ENCODE results near the gene MBTPS1. TPM values are rescaled to one million over a fixed set of nuclear protein-coding genes. Genes with fewer than 3 reads are reported as not detected.

The MBTPS1 gene
- total and polyA plus RNA-seq, 10 of the 15 experiments (the other 5 are each of a cell fraction or from before 2014, with no cell fraction given): 1.3 to 43.9 (median 35.2) TPM

DNA sequence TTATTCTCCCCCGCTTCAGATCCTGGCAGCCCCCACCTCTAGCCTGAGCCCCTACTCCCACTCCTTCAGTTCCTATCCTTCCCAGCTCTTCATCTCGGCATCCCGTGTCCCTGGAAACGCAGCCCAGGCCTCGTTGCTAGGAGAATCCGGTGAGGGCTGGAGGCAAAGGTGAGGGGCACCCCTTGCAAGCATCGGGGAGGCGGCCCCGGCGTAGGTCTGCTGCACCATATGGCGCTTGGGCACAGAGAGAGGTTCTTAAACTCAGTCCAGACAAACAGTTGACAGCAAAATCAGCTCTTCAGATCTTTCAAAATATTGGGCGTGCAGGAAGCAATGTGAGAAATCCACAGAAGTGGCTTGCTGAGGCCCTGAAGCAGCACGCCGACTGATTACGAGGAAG, 89.1 kb downstream of the MBTPS1 start:
- no peak for DNase-seq (ENCODE audit: low read depth, low spot score)
- Histone ChIP-seq H3K9me3 (replicated peaks; ENCODE audit: control insufficient read depth, insufficient read depth, low read length) (no peaks in the 10 kb centered on the region), H3K4me1 (ENCODE audit: control insufficient read depth, insufficient read depth, low read length) (no peaks in the 10 kb centered on the region), H3K27me3 (replicated peaks in 1 of 2; ENCODE audit: control insufficient read depth in 2 of 2, insufficient read depth in 2 of 2, low read length in 1 of 2) (no peaks in the 10 kb centered on the region), H3K9ac (ENCODE audit: control insufficient read depth, insufficient read depth, low read length) (no peak overlapping the region), H4K20me1 (ENCODE audit: control insufficient read depth, insufficient read depth) (no peaks in the 10 kb centered on the region), H3K4me3 (no peak overlapping the region), H3K36me3 (ENCODE audit: control insufficient read depth in 2 of 2, insufficient read depth in 2 of 2, low read length in 1 of 2) (no peaks in the 10 kb centered on the region), H3K27ac (ENCODE audit: control insufficient read depth, insufficient read depth) (no peak overlapping the region), H2AFZ (ENCODE audit: control insufficient read depth, low read depth, low read length) (no peak overlapping the region), H3K4me2 (ENCODE audit: control insufficient read depth, insufficient read depth) (no peak overlapping the region), H3K79me2 (ENCODE audit: control insufficient read depth, insufficient read depth, low read length) (no peaks in the 10 kb centered on the region)
- POLR2A ChIA-PET: no interaction called here
- RAD21 ChIA-PET (ENCODE audit: unreplicated experiment): no interaction called here
- ATAC-seq: no peak
- intact Hi-C loops (cut with micrococcal nuclease; ENCODE audit: unreplicated experiment): no loop called here
- TF ChIP-seq, protein P1, sequence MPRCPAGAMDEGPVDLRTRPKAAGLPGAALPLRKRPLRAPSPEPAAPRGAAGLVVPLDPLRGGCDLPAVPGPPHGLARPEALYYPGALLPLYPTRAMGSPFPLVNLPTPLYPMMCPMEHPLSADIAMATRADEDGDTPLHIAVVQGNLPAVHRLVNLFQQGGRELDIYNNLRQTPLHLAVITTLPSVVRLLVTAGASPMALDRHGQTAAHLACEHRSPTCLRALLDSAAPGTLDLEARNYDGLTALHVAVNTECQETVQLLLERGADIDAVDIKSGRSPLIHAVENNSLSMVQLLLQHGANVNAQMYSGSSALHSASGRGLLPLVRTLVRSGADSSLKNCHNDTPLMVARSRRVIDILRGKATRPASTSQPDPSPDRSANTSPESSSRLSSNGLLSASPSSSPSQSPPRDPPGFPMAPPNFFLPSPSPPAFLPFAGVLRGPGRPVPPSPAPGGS (IDR thresholded peaks at IDR 0.05; ENCODE audit: borderline replicate concordance, insufficient read depth, low read depth, low read length, poor library complexity, severe bottlenecking): no peak
- TF ChIP-seq JUND (IDR thresholded peaks at IDR 0.05; ENCODE audit: low read depth, low read length) (no peak), NFYB (IDR thresholded peaks at IDR 0.05; ENCODE audit: insufficient read depth, low read depth, low read length) (no peak), MYB (IDR thresholded peaks at IDR 0.05; ENCODE audit: borderline replicate concordance, low read depth, low read length) (no peak), RUNX3 (IDR thresholded peaks at IDR 0.05; ENCODE audit: low read length) (no peak), ESRRA (IDR thresholded peaks at IDR 0.05; ENCODE audit: low read length) (no peak)
- TF ChIP-seq, protein P2, sequence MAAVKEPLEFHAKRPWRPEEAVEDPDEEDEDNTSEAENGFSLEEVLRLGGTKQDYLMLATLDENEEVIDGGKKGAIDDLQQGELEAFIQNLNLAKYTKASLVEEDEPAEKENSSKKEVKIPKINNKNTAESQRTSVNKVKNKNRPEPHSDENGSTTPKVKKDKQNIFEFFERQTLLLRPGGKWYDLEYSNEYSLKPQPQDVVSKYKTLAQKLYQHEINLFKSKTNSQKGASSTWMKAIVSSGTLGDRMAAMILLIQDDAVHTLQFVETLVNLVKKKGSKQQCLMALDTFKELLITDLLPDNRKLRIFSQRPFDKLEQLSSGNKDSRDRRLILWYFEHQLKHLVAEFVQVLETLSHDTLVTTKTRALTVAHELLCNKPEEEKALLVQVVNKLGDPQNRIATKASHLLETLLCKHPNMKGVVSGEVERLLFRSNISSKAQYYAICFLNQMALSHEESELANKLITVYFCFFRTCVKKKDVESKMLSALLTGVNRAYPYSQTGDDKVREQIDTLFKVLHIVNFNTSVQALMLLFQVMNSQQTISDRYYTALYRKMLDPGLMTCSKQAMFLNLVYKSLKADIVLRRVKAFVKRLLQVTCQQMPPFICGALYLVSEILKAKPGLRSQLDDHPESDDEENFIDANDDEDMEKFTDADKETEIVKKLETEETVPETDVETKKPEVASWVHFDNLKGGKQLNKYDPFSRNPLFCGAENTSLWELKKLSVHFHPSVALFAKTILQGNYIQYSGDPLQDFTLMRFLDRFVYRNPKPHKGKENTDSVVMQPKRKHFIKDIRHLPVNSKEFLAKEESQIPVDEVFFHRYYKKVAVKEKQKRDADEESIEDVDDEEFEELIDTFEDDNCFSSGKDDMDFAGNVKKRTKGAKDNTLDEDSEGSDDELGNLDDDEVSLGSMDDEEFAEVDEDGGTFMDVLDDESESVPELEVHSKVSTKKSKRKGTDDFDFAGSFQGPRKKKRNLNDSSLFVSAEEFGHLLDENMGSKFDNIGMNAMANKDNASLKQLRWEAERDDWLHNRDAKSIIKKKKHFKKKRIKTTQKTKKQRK (IDR thresholded peaks at IDR 0.05; ENCODE audit: low read depth, low read length): no peak
- no peak for FAIRE-seq
- no TSS peak for BruUV-seq (replicated peaks)
- WGBS (ENCODE audit: insufficient coverage, insufficient replicate concordance, low lambda C conversion rate, missing lambda C conversion rate): 56% methylated on average over 14 of the region's 15 CpGs
- in situ Hi-C loops (cut with MboI): no loop called here
- CTCF ChIA-PET: no interaction called here
- SMC1A ChIA-PET (ENCODE audit: uncharacterized antibody, unreplicated experiment): no interaction called here

Data from GM12878 (cell line).